Stimulated activated CD8-positive, alpha-beta memory T cell treated with anti-CD3 and anti-CD28 coated beads, Interleukin-12 subunit alpha, Interleukin-12 subunit beta, amount 100 ng/mL, for 24 hours (primary cell): ENCODE data around the gene HAS3.

Source experiments
- DNase-seq: peaks from one replicate; pipeline ENCODE4 v3.0.0-alpha.2; 2020; ENCODE audit errors: extremely low read depth

HAS3 gene

DNA sequence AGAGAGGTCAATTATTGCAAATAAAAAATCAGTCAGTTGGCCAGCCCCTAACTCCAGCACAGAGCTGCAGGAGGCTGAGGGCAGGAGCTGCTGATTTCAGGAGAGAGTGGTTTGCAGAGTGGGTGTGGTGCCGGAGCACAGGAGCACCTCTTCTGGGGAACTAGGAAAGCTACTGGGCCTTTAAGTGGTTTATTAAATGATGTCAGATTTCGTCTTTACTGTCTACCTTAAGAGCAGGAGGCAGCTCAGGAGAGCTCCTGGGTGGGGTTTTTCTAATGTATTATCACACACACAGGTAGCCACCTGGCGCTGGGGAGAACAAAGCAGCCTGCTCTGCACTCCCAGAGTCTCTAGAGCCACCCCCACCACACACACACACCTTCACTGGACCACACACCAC is 11.5 kb upstream of the HAS3 start:
- no peak for DNase-seq

DNA sequence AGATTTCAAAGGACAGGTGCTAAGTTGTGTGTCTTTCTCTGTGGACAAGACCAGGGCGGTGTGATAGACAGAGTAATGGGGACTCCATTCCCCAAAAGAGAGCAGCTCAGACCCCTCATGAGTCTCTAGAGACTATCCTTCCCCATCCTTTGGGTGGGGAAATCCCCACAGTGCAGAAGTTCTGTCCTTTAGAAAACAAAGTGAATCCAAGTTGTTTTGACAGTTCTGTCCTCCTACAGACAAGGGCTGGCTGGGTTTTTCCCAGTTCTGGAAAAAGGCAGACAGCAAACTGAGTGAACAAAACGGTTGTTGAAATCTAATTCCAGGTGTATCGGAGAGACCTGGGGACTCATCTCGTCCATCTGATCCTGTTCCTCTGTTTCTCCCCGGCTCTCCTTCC is 11.0 kb upstream of the HAS3 start:
- no peak for DNase-seq

DNA sequence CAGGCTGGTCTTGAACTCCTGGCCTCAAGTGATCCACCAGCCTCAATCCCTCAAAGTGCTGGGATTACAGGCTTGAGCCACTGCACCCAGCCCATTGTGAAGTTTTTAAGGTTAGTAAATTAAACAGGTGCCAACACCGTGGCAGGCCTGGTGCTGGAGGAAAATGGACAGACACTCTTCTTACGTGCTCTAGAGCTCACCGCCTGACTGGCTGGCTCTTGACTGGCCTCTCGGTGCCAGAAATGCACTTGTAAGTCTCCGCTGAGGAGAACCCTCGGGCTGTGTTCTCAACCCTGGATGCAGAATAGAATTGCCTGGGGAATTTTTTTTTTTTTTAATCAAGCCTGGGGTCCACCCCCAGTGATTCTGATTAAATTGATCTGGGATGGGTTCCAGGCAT is 10.3 kb upstream of the HAS3 start:
- no peak for DNase-seq

DNA sequence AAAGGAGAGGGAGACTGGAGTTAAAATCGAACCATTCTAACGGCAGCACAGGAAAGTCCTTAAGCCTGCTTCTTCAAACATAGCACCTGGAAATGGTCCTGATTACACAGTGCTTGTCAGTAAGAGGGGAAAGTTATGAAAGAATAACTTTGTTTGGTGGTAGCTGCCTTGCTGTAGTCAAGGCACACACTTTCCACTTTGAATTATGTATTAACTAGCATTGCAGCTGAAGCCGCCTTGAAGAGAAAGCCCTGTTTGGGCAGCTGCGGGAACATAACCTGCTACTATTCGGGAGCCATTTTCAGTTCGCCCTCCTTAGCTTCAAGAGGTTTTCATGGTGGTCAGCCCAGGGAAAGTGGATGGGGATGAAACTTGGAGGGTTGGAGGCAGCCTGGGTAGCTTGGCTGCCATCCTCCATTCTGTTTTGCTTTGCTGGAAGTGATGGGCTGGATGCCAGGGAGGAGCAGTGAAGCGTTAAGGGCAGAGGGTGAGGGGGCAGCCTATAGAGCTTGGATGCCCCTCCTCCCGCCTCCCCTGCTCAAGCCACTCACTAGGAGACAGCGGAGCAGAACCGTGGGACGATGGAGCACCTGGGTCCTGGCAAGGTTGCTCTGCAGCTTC is 5.3 kb upstream of the HAS3 start:
- no peak for DNase-seq

- no peak for DNase-seq
Measured at GRCh38 chr16:69106491-69107315, 1.2 kb downstream of the HAS3 start.

GRCh38 chr16:69107316-69107962 is 2.0 kb downstream of the HAS3 start:
- DNase-seq, result no peak

- DNase-seq, result no peak
Measured at GRCh38 chr16:69108064-69108904, 2.8 kb downstream of the HAS3 start.

- DNase-seq, result no peak
Measured at GRCh38 chr16:69108905-69109252, 3.4 kb downstream of the HAS3 start.

GRCh38 chr16:69109486-69110270 is 4.2 kb downstream of the HAS3 start:
- DNase-seq, result no peak

- DNase-seq, result no peak
Measured at GRCh38 chr16:69110406-69110805, 5.0 kb downstream of the HAS3 start.

DNA sequence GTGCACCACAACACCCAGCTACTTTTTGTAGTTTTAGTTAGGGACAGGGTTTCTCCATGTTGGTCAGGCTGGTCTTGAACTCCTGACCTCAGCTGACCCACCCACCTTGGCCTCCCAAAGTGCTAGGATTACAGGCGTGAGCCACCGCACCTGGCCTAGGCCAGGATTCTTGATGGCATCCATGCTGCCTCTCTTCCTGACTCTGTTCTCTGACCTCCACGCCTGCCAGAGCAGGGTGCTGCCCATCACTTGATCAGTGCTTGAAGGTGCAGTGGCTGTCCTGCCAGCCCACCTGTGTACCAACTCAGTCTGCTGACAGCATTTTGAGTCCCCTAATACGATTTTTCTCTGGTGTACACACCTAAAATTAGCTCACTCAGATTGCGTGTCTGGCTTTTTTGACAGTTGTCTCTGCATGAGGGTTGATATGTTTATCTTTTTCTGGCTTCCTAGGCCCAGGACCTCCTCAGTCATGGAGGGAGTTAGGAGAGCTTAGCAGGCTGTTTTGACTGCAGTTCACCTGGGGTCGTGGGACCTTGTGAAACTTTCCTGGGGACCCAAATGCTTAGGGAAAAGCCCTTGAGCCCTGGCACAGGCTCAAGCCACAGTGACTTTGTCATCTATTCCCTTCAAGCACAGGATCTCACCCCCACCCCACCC is 5.9 kb downstream of the HAS3 start:
- no peak for DNase-seq

- no peak for DNase-seq
Measured at GRCh38 chr16:69111876-69112230, 6.4 kb downstream of the HAS3 start.

GRCh38 chr16:69112285-69113129 is 7.1 kb downstream of the HAS3 start:
- DNase-seq, result no peak

- no peak for DNase-seq
Measured at GRCh38 chr16:69113216-69113615, 7.8 kb downstream of the HAS3 start.

GRCh38 chr16:69114346-69114975 is 9.0 kb downstream of the HAS3 start:
- DNase-seq, result no peak

- DNase-seq, result no peak
Measured at GRCh38 chr16:69114976-69115355, 9.5 kb downstream of the HAS3 start.

GRCh38 chr16:69115361-69115760 is 9.9 kb downstream of the HAS3 start:
- no peak for DNase-seq

- no peak for DNase-seq
Measured at GRCh38 chr16:69115837-69116236, 10.4 kb downstream of the HAS3 start.

DNA sequence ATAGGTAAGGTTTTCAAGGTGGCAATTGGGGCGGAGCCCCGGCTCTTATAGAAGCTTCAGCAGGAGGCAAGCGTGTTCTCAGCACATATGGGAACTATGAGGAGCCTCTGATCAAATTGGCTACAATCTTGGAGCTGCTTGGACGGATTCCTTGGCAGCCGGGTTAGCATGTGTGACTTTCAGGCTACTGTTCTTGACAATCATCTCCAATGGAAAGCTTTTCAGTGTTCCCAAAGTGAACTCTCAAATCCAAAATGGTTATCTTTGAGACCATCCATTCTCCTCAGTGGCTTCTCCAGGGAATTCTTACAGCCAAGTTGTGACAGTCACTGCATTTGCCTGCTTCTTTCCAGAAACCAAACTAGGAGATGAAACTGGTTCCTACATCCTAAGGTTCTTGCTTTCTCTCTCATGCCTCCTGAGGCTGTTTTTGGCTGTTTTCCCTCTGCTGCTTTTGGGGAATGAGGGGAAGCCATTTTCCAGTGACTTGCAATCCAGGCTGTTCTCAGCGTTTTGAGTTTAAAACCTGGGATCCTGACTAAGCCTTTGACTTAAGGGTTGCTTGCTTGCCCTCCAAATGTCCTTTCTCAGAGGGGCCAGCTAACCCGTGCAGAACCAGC is 10.9 kb downstream of the HAS3 start:
- DNase-seq, result no peak
